Activated T-helper 1 cell treated with anti-CD3 and anti-CD28 coated beads, Interleukin-2, amount 50 U/mL, for 16 hours (primary cell): Measurements from ENCODE around the gene SMCHD1.
"Not testable (repeated sequence)": the region's sequence is repeated elsewhere in the genome, so short reads cannot be mapped to it uniquely, and the experiment has no call there.

Experiments used
- DNase-seq, 2 donors: peaks; one replicate each; pipeline ENCODE4 v3.0.0-alpha.2; 2020; ENCODE audit warnings: low read depth in 1 of 2, low spot score in 1 of 2

Gene SMCHD1

GRCh38 chr18:2716394-2717326 is 61.1 kb downstream of the SMCHD1 start:
- DNase-seq = no peak

- no peak for DNase-seq
These were observed 61.9 kb downstream of the SMCHD1 start for GRCh38 chr18:2717407-2717806.

GRCh38 chr18:2719040-2719439 is 63.5 kb downstream of the SMCHD1 start:
- no peak for DNase-seq

GRCh38 chr18:2723207-2723606 is 67.7 kb downstream of the SMCHD1 start:
- no peak for DNase-seq

GRCh38 chr18:2729757-2730156 is 74.2 kb downstream of the SMCHD1 start:
- no peak for DNase-seq

DNA sequence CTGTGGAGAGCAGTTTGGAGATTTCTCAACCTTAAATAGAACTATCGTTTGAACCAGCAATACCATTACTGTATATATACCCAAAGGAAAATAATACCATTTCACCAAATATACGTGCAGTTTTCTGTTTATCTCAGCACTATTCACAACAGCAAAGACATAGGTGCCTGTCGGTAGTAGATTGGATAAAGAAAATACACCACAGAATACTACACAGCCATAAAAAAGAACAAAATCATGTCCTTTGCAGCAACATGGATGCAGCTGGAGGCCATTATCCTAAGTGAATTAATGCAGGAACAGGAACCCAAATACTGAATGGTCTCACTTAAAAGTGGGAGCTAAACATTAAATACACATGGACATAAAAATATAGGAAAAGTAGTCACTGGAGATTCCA is 81.3 kb downstream of the SMCHD1 start:
- DNase-seq = no peak

DNA sequence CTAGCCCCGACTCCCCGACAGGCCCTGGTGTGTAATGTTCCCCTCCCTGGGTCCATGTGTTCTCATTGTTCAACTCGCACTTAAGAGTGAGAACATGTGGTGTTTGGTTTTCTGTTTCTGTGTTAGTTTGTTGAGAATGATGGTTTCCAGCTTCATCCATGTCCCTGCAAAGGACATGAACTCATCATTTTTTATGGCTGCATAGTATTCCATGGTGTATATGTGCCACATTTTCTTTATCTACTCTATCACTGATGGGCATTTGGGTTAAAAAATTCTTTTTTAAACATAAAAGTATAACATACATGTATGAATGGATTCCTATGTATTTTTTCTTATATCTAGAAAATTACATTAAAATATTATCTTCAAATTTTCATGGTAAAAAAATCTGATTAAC is 84.6 kb downstream of the SMCHD1 start:
- not testable (repeated sequence) for DNase-seq

- DNase-seq = no peak
These were observed 90.7 kb downstream of the SMCHD1 start for GRCh38 chr18:2746274-2746673.

GRCh38 chr18:2758309-2758708 is 102.8 kb downstream of the SMCHD1 start:
- DNase-seq = no peak

GRCh38 chr18:2774669-2775068 is 119.1 kb downstream of the SMCHD1 start:
- DNase-seq = no peak

GRCh38 chr18:2776601-2777000 is 121.1 kb downstream of the SMCHD1 start:
- no peak for DNase-seq

DNA sequence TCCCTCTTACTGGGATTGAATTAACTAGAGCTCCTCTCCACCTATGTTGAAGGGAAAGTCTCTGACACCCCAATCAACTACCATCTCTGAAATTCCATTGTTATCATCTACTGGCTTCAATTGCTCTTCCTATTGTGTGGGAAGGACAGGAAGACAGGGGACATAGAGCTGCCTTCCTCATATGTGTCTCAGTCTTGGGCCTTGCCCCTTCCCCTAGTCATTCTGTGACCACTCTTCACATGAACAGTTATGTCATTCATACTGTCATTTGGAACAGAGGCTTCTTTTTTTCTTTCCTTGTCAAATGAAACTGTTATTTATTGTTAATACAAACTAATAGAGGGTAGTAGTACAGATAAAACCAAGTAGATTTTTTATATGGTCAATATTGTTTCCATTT is 121.7 kb downstream of the SMCHD1 start:
- DNase-seq = no peak

- DNase-seq = no peak
These were observed 125.2 kb downstream of the SMCHD1 start for GRCh38 chr18:2780750-2781149.

DNA sequence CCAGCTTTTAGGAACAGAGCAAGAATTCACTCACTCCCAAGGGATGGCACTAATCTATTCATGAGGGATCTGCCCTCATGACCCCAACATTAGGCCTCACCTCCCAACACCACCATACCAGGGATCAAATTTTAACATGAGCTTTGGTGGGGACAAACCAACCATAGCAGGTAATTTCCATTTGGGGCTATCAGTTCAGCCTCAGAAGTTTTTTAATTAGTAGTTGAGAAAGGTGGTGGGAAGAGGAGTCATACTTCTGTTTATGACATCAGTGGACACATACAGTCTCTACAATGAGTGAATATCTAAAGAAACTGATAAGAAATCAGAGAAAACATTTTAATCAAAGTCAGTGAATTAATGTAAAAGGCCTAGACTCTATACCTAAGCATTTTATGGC is 131.7 kb downstream of the SMCHD1 start:
- no peak for DNase-seq

DNA sequence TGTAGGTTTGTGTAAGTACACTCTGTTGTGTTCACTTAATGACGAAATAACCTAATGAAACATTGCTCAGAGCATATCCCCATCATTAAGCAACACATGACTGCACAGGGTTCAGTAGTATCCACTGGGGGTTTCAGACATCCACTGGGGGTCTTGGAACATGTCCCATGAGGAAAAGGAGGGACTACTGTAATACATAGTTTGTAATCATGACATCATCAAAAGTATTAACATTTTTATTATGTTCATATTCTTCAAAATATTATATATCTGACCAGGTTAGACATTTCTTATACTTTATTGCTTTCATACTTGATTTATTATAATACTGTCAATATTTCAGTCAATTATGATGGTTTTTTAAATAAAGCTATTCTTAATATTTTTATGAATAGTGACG is 136.9 kb downstream of the SMCHD1 start:
- no peak for DNase-seq

DNA sequence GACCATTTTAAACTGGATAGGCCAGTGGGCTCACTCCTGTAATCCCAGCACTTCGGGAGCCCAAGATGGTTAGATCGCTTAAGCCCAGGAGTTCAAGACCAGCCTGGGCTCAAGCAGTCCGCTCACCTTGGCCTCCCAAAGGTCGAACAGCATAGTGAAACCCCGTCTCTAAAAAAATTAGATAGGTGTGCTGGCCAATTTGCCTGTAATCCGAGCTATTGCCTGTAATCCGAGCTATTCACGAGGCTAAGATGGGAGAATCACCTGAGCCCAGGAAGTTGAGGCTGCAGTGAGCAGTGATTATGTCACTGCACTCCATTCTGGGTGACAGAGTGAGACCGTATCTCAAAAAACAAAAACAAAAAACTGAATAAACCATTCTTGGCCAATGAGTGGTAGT is 138.6 kb downstream of the SMCHD1 start:
- no peak for DNase-seq

DNA sequence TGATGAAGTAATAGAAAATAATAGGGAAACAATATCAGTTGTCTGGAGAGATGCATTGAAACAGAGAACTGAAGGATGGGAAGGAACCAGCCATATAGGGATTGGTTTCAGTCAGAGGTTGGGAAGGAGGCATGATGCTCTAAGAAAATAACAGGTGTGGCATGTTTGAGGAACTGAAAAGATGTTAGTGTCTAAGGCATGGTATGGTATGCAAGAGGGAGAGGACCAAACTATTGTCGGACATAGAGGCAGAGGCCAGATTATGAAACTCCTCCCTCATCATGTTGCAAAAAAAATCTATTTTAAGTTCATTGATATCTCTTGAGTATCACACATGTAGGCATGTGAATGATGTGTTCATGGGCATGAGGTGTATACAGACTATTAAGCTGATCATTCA is 142.4 kb downstream of the SMCHD1 start:
- DNase-seq = no peak

GRCh38 chr18:2799369-2799768 is 143.8 kb downstream of the SMCHD1 start:
- no peak for DNase-seq

DNA sequence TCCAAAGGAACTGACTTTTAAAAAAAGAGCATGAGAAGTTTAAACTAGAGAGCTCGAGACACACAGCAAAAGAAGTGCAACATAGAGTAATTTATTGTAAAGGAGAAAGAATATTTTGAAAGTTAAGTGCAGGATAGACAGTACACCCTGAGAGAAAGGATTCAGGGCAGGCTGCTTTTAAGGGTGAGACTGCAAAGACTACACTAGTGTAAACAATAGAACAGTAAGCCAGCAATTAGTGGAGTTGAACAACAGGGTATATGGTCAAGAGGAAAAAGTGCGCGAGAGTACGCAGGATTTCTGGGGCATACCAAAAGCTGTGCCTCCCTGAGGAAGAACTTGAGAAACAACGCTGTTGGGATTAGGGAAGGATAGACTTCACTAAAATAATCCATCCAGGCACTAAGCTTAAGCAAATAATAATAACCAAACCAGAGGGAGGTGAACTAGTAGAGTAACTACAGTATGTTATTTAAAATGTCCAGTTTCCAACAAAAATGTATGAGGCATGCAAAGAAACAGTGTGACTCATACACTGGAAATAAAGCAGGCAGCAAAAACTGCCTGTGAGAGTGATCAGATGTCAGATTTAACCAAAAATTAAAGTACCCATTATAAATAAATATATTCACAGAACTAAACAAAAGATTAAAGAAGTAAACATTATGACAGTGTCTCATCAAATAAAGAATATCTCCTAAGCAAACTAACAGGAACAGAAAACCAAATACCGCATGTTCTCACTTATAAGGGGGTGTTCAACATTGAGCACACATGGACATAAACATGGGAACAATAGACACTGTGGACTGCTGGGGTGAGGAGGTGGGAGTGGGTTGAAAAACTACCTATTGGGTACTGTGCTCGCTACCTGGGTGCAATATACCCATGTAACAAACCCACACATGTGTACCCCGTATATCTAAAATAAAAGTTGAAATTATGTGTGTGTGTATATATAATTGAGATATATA is 150.7 kb downstream of the SMCHD1 start:
- DNase-seq = no peak

DNA sequence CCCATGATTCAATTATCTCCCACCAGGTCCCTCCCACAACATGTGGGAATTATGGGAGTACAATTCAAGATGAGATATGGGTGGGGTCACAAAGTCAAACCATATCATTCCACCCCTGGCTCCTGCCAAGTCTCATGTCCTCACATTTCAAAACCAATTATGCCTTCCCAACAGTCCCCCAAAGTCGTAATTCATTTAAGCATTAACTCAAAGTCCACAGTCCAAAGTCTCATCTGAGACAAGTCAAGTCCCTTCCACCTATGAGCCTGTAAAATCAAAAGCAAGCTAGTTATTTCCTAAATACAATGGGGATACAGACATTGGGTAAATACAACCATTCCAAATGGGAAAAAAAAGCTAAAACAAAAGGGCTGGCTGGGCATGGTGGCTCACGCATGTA is 153.1 kb downstream of the SMCHD1 start:
- DNase-seq = not testable (repeated sequence)

DNA sequence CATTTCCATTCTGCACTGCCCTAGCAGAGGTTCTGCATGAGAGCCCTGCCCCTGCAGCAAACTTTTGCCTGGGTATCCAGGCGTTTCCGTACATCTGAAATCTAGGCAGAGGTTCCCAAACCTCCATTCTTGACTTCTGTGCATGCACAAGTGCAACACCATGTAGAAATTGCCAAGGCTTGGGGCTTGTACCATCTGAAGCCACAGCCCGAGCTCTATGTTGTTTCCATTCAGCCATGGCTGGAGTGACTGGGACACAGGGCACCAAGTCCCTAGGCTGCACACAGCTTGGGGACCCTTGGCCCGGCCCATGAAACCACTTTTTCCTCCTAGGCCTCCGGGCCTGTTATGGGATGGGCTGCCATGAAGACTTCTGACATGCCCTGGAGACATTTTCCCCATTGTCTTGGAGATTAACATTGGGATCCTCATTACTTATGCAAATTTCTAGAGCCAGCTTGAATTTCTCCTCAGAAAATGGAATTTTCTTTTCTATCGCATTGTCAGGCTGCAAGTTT is 154.2 kb downstream of the SMCHD1 start:
- not testable (repeated sequence) for DNase-seq

DNA sequence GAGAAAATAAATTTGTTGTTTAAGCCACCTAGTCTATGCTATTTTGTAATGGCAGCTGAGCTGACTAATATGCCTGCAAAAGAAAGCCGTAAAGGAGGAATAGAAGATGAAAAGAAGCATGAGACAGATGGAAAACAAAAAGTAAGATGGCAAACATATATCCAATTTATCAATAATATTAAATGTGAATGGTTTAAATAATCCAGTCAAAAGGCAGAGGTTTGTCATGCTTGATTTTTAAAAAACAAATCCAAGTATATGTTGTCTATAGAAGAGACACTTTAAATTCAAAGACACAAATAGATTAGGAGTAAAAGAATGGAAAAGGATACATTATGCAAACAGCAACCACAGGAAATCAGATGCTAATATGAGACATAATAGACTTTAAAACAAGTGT is 155.9 kb downstream of the SMCHD1 start:
- DNase-seq = no peak
